Epithelial cell of esophagus (primary cell): Measurements from ENCODE around the gene XRCC3.

Experiments
- DNase-seq: peaks from one replicate; pipeline ENCODE4 v3.0.0; 2010; ENCODE audit warnings: low read depth
- H3K4me3 ChIP-seq: 2 replicates; pipeline ENCODE4 v1.5.1; 2011; ENCODE audit warnings: mild to moderate bottlenecking, low read length, control low read depth
- CTCF ChIP-seq: IDR thresholded peaks from 2 replicates; pipeline ENCODE4 v1.5.1; 2011; ENCODE audit warnings: low read depth, mild to moderate bottlenecking, low read length, control low read depth, inconsistent platforms; ENCODE audit not compliant: insufficient read depth; ENCODE audit errors: missing control alignments

XRCC3 gene

DNA sequence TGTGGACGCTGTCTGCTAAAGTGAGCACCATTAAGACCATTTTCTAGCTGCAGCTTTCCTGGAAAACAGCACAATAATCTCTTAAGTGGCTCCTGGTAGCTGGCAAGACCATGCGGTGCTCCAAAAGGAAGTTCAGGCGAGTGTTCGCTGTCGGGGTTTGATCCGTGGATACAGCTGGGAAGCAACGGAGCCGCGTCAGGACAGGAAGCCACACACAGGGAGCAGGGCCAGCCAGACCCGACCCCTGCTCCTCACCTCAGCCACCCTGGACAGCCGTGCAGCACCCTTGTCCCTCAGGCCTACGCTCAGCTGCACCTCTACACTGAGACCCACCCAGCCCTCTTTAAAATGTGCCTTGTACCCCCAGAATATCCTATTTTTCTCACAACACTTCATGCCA is 19.8 kb upstream of the XRCC3 start:
- DNase-seq: no peak
- TF ChIP-seq CTCF: no peak

GRCh38 chr14:103734081-103734888 is 19.0 kb upstream of the XRCC3 start:
- no peak for DNase-seq
- no peak overlapping the region for H3K4me3 ChIP-seq
- TF ChIP-seq CTCF: no peak

More for the DNA sequence above, 19.8 kb upstream of the XRCC3 start:
- H3K4me3 ChIP-seq: no peak overlapping the region

GRCh38 chr14:103733651-103734050 is 18.4 kb upstream of the XRCC3 start:
- TF ChIP-seq CTCF: no peak
- no peak overlapping the region for H3K4me3 ChIP-seq
- DNase-seq: no peak

- no peak overlapping the region for H3K4me3 ChIP-seq
- no peak for DNase-seq
- TF ChIP-seq CTCF: no peak
These were observed 17.8 kb upstream of the XRCC3 start for GRCh38 chr14:103732868-103733620.

DNA sequence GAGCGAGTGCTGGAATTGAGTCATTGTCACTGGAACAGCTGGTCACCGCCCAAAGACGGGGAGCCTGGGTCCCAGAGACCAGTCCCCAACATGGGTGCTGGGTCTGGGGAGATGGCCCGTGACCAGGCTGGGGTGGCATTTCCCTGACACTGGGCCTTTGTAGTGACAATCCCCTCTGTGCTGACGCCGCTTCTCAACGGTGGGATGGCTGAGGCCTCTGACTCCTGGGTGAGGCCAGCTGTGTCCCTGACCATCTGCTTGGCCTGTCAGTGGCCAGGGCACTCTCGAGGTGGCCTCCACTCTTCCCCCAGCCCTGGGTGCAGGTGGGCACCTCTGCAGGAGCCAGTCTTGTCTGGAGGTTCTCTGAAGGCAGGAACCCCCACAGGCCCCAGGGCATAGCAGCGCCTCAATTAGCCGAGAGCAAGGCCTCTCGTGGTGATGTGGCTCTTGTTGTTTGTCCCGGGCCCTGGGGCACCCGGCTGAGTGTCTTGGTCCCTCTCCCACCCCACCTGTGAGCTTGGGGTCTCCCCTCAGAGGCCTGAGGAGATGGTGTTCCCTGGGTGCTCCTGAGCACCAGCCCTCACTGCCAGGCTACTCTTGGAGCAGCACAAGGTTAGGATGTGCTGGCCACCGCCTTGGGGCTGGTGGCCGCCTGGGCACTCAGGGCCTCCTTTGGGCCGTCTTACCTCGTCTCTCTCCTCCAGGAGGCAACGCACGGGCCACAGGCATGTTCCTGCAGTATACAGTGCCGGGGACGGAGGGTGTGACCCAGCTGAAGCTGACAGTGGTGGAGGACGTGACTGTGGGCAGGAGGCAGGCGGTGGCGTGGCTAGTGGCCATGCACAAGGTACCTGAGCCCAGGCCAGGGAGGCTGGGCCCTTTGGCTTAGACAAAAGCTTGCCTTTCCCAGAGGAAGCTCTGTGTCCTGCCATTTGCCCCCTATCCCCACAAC is 16.9 kb upstream of the XRCC3 start:
- TF ChIP-seq CTCF: no peak
- no peak for DNase-seq
- no peak overlapping the region for H3K4me3 ChIP-seq

DNA sequence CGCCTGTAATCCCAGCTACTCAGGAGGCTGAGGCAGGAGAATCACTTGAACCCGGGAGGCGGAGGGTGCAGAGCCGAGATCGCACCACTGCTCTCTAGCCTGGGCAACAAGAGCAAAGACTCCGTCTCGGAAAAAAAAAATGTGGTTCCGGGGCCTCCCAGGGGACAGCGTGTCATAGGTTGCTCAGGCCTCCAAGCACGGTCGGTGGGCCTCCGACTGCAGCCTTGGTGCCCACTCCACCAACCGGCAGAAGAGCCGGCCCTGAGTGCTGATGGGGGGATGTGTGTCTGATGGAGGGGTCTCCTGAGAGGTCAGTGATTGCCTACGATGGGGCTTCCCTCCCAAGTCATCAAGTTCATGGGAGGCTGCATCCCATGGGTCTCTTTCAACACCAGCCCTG is 16.2 kb upstream of the XRCC3 start:
- no peak overlapping the region for H3K4me3 ChIP-seq

More for the DNA sequence above, 16.2 kb upstream of the XRCC3 start:
- TF ChIP-seq CTCF: no peak
- no peak for DNase-seq
